ENCODE measurements around the gene PPP1R16B. TPM values are rescaled to one million over a fixed set of nuclear protein-coding genes. Genes with fewer than 3 reads are reported as not detected.

PPP1R16B gene
- total RNA-seq, 4 donors from 2014 or later = 0.87 to 5.6 (median 3.6) TPM

GRCh38 chr20:38815446-38815845 is 9.9 kb downstream of the PPP1R16B start:
- no peak for DNase-seq (ENCODE audit: low spot score in 2 of 2)
- H3K36me3 ChIP-seq = no peaks in the 10 kb centered on the region
- no peaks in the 10 kb centered on the region for H3K4me1 ChIP-seq
- no peak overlapping the region for H3K4me3 ChIP-seq
- H3K9me3 ChIP-seq = no peaks in the 10 kb centered on the region
- no peak overlapping the region for H3K27ac ChIP-seq
- H3K27me3 ChIP-seq = peaks cover 4% of the 10 kb centered on the region
- TF ChIP-seq EP300 (IDR thresholded peaks at IDR 0.05) (no peak), POLR2AphosphoS5 (IDR thresholded peaks at IDR 0.05) (no peak)

- DNase-seq (ENCODE audit: low spot score in 2 of 2) = no peak
- 76% methylated on average over 9 of the region's 9 CpGs for WGBS
- Histone ChIP-seq H3K36me3 (no peaks in the 10 kb centered on the region), H3K9me3 (no peaks in the 10 kb centered on the region), H3K4me1 (no peaks in the 10 kb centered on the region), H3K27ac (no peak overlapping the region), H3K27me3 (peaks cover 9% of the 10 kb centered on the region), H3K4me3 (no peak overlapping the region)
- no peak for TF ChIP-seq POLR2A (IDR thresholded peaks at IDR 0.05)
- TF ChIP-seq EP300 (IDR thresholded peaks at IDR 0.05) = no peak
- TF ChIP-seq, protein P1, sequence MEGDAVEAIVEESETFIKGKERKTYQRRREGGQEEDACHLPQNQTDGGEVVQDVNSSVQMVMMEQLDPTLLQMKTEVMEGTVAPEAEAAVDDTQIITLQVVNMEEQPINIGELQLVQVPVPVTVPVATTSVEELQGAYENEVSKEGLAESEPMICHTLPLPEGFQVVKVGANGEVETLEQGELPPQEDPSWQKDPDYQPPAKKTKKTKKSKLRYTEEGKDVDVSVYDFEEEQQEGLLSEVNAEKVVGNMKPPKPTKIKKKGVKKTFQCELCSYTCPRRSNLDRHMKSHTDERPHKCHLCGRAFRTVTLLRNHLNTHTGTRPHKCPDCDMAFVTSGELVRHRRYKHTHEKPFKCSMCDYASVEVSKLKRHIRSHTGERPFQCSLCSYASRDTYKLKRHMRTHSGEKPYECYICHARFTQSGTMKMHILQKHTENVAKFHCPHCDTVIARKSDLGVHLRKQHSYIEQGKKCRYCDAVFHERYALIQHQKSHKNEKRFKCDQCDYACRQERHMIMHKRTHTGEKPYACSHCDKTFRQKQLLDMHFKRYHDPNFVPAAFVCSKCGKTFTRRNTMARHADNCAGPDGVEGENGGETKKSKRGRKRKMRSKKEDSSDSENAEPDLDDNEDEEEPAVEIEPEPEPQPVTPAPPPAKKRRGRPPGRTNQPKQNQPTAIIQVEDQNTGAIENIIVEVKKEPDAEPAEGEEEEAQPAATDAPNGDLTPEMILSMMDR (IDR thresholded peaks at IDR 0.05) = no peak
- TF ChIP-seq POLR2AphosphoS5 (IDR thresholded peaks at IDR 0.05) = no peak
Measured at GRCh38 chr20:38818113-38819065, 12.9 kb downstream of the PPP1R16B start.

GRCh38 chr20:38825571-38825900 is 20.0 kb downstream of the PPP1R16B start:
- 69% methylated on average over 1 of the region's 1 CpG for WGBS
- H3K27ac ChIP-seq = no peak overlapping the region

GRCh38 chr20:38825901-38826625 is 20.6 kb downstream of the PPP1R16B start:
- Histone ChIP-seq H3K36me3 (no peaks in the 10 kb centered on the region), H3K4me3 (no peak overlapping the region), H3K9me3 (no peaks in the 10 kb centered on the region), H3K27me3 (peaks cover 19% of the 10 kb centered on the region), H3K27ac (no peak overlapping the region), H3K4me1 (no peaks in the 10 kb centered on the region)
- no peak for TF ChIP-seq POLR2AphosphoS5 (IDR thresholded peaks at IDR 0.05)
- TF ChIP-seq EP300 (IDR thresholded peaks at IDR 0.05) = no peak
- TF ChIP-seq, protein P1 (IDR thresholded peaks at IDR 0.05) = no peak
- TF ChIP-seq POLR2A (IDR thresholded peaks at IDR 0.05) = no peak
- 31% methylated on average over 9 of the region's 9 CpGs for WGBS
- DNase-seq (ENCODE audit: low spot score in 2 of 2) = no peak

More at GRCh38 chr20:38825571-38825900, 20.0 kb downstream of the PPP1R16B start:
- H3K4me3 ChIP-seq = no peak overlapping the region
- H3K27me3 ChIP-seq = peaks cover 21% of the 10 kb centered on the region
- no peaks in the 10 kb centered on the region for H3K9me3 ChIP-seq
- TF ChIP-seq, protein P1 (IDR thresholded peaks at IDR 0.05) = no peak
- TF ChIP-seq EP300 (IDR thresholded peaks at IDR 0.05) = no peak
- TF ChIP-seq POLR2AphosphoS5 (IDR thresholded peaks at IDR 0.05) = no peak
- no peak for TF ChIP-seq POLR2A (IDR thresholded peaks at IDR 0.05)
- H3K36me3 ChIP-seq = no peaks in the 10 kb centered on the region
- no peak for DNase-seq (ENCODE audit: low spot score in 2 of 2)
- no peaks in the 10 kb centered on the region for H3K4me1 ChIP-seq

- Histone ChIP-seq H3K27ac (no peak overlapping the region), H3K27me3 (peaks cover 21% of the 10 kb centered on the region), H3K36me3 (no peaks in the 10 kb centered on the region), H3K9me3 (no peaks in the 10 kb centered on the region), H3K4me3 (no peak overlapping the region), H3K4me1 (no peaks in the 10 kb centered on the region)
- 48% methylated on average over 7 of the region's 7 CpGs for WGBS
- no peak for TF ChIP-seq POLR2A (IDR thresholded peaks at IDR 0.05)
- TF ChIP-seq, protein P1 (IDR thresholded peaks at IDR 0.05) = no peak
- TF ChIP-seq EP300 (IDR thresholded peaks at IDR 0.05) = no peak
- no peak for DNase-seq (ENCODE audit: low spot score in 2 of 2)
Measured at GRCh38 chr20:38827770-38828281, 22.3 kb downstream of the PPP1R16B start.

Measured in suprapubic skin (tissue), 4 donors.